K562 (cell line): ENCODE data around the gene TIA1. TPM values are rescaled to one million over a fixed set of nuclear protein-coding genes. Genes with fewer than 3 reads are reported as not detected.
A peak's percentile ranks its signal among the peaks of the same experiment; 100 is the strongest.

Experiments used
- ATAC-seq: fragments of 200-7000 bp; cut with Tn5 transposase; 3 replicates; pipeline ENCODE4 v1.9.1; 2020; ENCODE audit warnings: moderate library complexity
- BruUV-seq: library from RNA; stranded (reverse); fragments of 400-500 nt; replicated peaks from 2 replicates; lab custom pipeline; 2021; lab: Mats Ljungman, UMichigan
- CTCF ChIA-PET: fragments of 300-600 bp; formaldehyde crosslinking; extraction: SDS; loops from one replicate; lab custom pipeline; 2021; ENCODE audit warnings: low intra/inter-chr PET ratio; lab: Yijun Ruan, JAX
- POLR2A ChIA-PET: fragments of 300-600, 350-650 bp; sonication (Branson Sonifier 250); formaldehyde crosslinking; extraction: SDS; loops from one replicate; lab custom pipeline; 2021; ENCODE audit warnings: antibody characterized with exemption, inconsistent platforms; lab: Yijun Ruan, JAX
- DNase-seq, 4 experiments: peaks; one replicate each; pipeline versions ENCODE4 v3.0.0 to v3.0.0-alpha.2; 2011 to 2018; ENCODE audit warnings: low spot score in 3 of 4, mixed read lengths in 3 of 4; ENCODE audit errors: extremely low read depth in 1 of 4
- FAIRE-seq: peaks from 2 replicates; lab custom pipeline; 2011; peaks lifted over from hg19 to GRCh38; lab: Jason Lieb, UNC
- H2AFZ ChIP-seq: 2 replicates; pipeline ENCODE4 v1.6.0; 2011; ENCODE audit warnings: low read depth, low read length, control low read depth, inconsistent platforms
- H3K27ac ChIP-seq: fragments of 200-600 bp; 3 replicates; pipeline ENCODE4 v1.8.0; 2011; ENCODE audit warnings: low read depth, mild to moderate bottlenecking, control low read depth, inconsistent platforms, low read length, moderate library complexity, mixed read lengths; ENCODE audit errors: extremely low read depth
- H3K27me3 ChIP-seq, 2 experiments: fragments of 300-600 bp in 1 of 2; 2 replicates in 1 of 2; 3 replicates in 1 of 2; pipeline versions ENCODE4 v1.6.0 to v1.8.0; 2011; ENCODE audit warnings: inconsistent platforms in 2 of 2, low read length in 2 of 2, mild to moderate bottlenecking in 1 of 2, mixed read lengths in 1 of 2, moderate library complexity in 1 of 2; ENCODE audit not compliant: control insufficient read depth in 2 of 2, insufficient read depth in 2 of 2
- H3K36me3 ChIP-seq: fragments of 300-600 bp; 3 replicates; pipeline ENCODE4 v1.8.0; 2011; ENCODE audit warnings: mild to moderate bottlenecking, low read length, inconsistent platforms; ENCODE audit not compliant: control insufficient read depth, insufficient read depth
- H3K4me1 ChIP-seq, 2 experiments: fragments of 200-600 bp in 1 of 2; replicated peaks in 1 of 2; 2 replicates in 1 of 2; 3 replicates in 1 of 2; pipeline versions ENCODE4 v1.5.1 to v1.8.0; 2011; ENCODE audit warnings: inconsistent platforms in 2 of 2, low read length in 2 of 2, mild to moderate bottlenecking in 1 of 2, mixed read lengths in 1 of 2, moderate library complexity in 1 of 2; ENCODE audit not compliant: control insufficient read depth in 2 of 2, insufficient read depth in 2 of 2
- H3K4me2 ChIP-seq: 2 replicates; pipeline ENCODE4 v1.6.1; 2011; ENCODE audit warnings: low read length, control low read depth, inconsistent platforms, mixed read lengths; ENCODE audit not compliant: insufficient read depth
- H3K4me3 ChIP-seq: fragments of 200-600 bp; sonication (generic), shearing (Covaris generic); 2 replicates; pipeline ENCODE4 v1.5.1; 2016; ENCODE audit warnings: control low read depth, inconsistent platforms
- H3K79me2 ChIP-seq: fragments of 200-600 bp; 3 replicates; pipeline ENCODE4 v1.8.0; 2011; ENCODE audit warnings: low read length, inconsistent platforms; ENCODE audit not compliant: control insufficient read depth, insufficient read depth
- H3K9ac ChIP-seq, 2 experiments: 2 replicates each; pipeline versions ENCODE4 v1.6.0 to v1.6.1; 2011; ENCODE audit warnings: low read depth in 2 of 2, low read length in 2 of 2, control low read depth in 1 of 2, inconsistent platforms in 1 of 2, mild to moderate bottlenecking in 1 of 2, mixed read lengths in 1 of 2; ENCODE audit not compliant: insufficient read depth in 1 of 2
- H3K9me1 ChIP-seq: one replicate; pipeline ENCODE4 v1.6.0; 2011; ENCODE audit warnings: inconsistent platforms, mild to moderate bottlenecking, low read length, moderate library complexity; ENCODE audit not compliant: control insufficient read depth, insufficient read depth
- H3K9me3 ChIP-seq: replicated peaks from 2 replicates; pipeline ENCODE4 v1.5.1; 2011; ENCODE audit warnings: low read depth, low read length, inconsistent platforms; ENCODE audit not compliant: control insufficient read depth, insufficient read depth
- H4K20me1 ChIP-seq: replicated peaks from 2 replicates; pipeline ENCODE4 v1.6.1; 2011; ENCODE audit warnings: low read length, inconsistent platforms, mixed read lengths; ENCODE audit not compliant: control insufficient read depth, insufficient read depth
- MLLT1 ChIP-seq, 2 experiments: fragments of 450-650 bp; IDR thresholded peaks; 2 replicates each; pipeline ENCODE4 v1.6.1; 2016
- NFIC ChIP-seq: fragments of 450-650 bp; IDR thresholded peaks from 2 replicates; pipeline ENCODE4 v1.6.1; 2017; ENCODE audit warnings: mild to moderate bottlenecking, inconsistent platforms
- PATZ1 ChIP-seq: fragments of 250-450 bp; sonication (Bioruptor Pico); IDR thresholded peaks from 2 replicates; pipeline ENCODE4 v1.5.0; 2020; ENCODE audit warnings: mild to moderate bottlenecking, borderline replicate concordance
- PRPF4 ChIP-seq: fragments of 200-400 bp; formaldehyde crosslinking; IDR thresholded peaks from one replicate; pipeline ENCODE4 v1.6.1; 2017; ENCODE audit warnings: low read length, low read depth, mild to moderate bottlenecking; ENCODE audit not compliant: insufficient read depth, poor library complexity, severe bottlenecking
- SREBF1 ChIP-seq: fragments of 150-350 bp; IDR thresholded peaks from 2 replicates; pipeline ENCODE4 v1.6.1; 2014; ENCODE audit warnings: antibody characterized with exemption, low read depth, low read length, borderline replicate concordance
- THRAP3 ChIP-seq: fragments of 450-650 bp; IDR thresholded peaks from 2 replicates; pipeline ENCODE4 v1.6.1; 2016; ENCODE audit warnings: mild to moderate bottlenecking, inconsistent platforms, borderline replicate concordance
- ZBED1 ChIP-seq: IDR thresholded peaks from 2 replicates; pipeline ENCODE4 v1.6.1; 2014
- ZNF280A ChIP-seq: fragments of 450-650 bp; IDR thresholded peaks from 2 replicates; pipeline ENCODE4 v1.6.1; 2018; ENCODE audit warnings: mild to moderate bottlenecking, low read depth; ENCODE audit not compliant: partially characterized antibody
- ZNF57 ChIP-seq: fragments of 450-650 bp; formaldehyde crosslinking; IDR thresholded peaks from 2 replicates; pipeline ENCODE4 v1.4.0; 2020; ENCODE audit warnings: mild to moderate bottlenecking, moderate library complexity
- ZNF79 ChIP-seq: fragments of 250-450 bp; sonication (Bioruptor Pico); IDR thresholded peaks from 2 replicates; pipeline ENCODE4 v1.4.0; 2020; ENCODE audit warnings: low read depth, mild to moderate bottlenecking, moderate library complexity
- ZNF830 ChIP-seq: fragments of 250-450 bp; sonication (Bioruptor Pico); IDR thresholded peaks from 2 replicates; pipeline ENCODE4 v1.5.0; 2021; ENCODE audit warnings: mild to moderate bottlenecking
- WGBS: fragments of 100-300 bp; shearing (Covaris generic); methylation state at CpG from one replicate; pipeline ENCODE4 v1.1.6; 2016; ENCODE audit warnings: low coverage, mixed read lengths; ENCODE audit not compliant: insufficient coverage; ENCODE audit errors: missing lambda C conversion rate; 5-methylcytosine and 5-hydroxymethylcytosine counted together
- in situ Hi-C: fragments of 300-500 bp; cut with MboI; formaldehyde crosslinking; loops from 4 replicates; pipeline ENCODE4 v1.15.0; 2018; ENCODE audit warnings: inconsistent platforms, mixed read lengths
- intact Hi-C: fragments of 100-400 bp; cut with micrococcal nuclease; formaldehyde crosslinking; loops from 2 replicates; pipeline ENCODE4 v1.14.2; 2022
- polyA plus RNA-seq, 8 experiments: library from polyadenylated mRNA; depleted of rRNA in 4 of 8; stranded (reverse) in 5 of 8; unstranded in 3 of 8; fragments of >200 nt; fragmentation: Nextera tagmentation in 2 of 8; fragmentation: Illumina TruSeq in 1 of 8; extraction: Ambion mirVana in 2 of 8; extraction: Trizol in 1 of 8; gene quantifications; 2 replicates each; pipeline versions ENCODE4 v1.2.1 to v1.2.3, GENCODE V29; 2011 to 2014; ENCODE audit warnings: inconsistent platforms in 1 of 8, missing spikeins in 1 of 8
- total RNA-seq, 7 experiments: library from RNA; depleted of rRNA in 6 of 7; stranded (reverse); fragments of >200 nt in 6 of 7; fragmentation: Illumina TruSeq in 2 of 7; extraction: Trizol in 2 of 7; gene quantifications; 2 replicates each; pipeline versions ENCODE4 v1.2.1 to v1.2.3, GENCODE V29; 2011 to 2021; ENCODE audit warnings: low replicate concordance in 1 of 7

Gene TIA1
- total and polyA plus RNA-seq, 9 of the 15 experiments (the other 6 are each of a cell fraction or from before 2014, with no cell fraction given) = 25.3 to 129 (median 79.6) TPM

- TF ChIP-seq PRPF4 (peak; percentile 52), ZBED1 (no peak), NFIC (0 out of 2 replicates have a peak, but pooled peaks have one; percentile 8), ZNF79 (CRISPR knock-in tag) (no peak), SREBF1 (no peak), MLLT1 (IDR thresholded peaks at IDR 0.05) (peak in 1 of 2 experiments; percentile 91; a peak in 2 of 4 replicates), ZNF830 (no peak), ZNF280A (no peak), PATZ1 (no peak), ZNF57 (CRISPR knock-in tag) (no peak), THRAP3 (peak; percentile 96)
- FAIRE-seq (no peak), ATAC-seq (no peak), DNase-seq (no peak)
- ChIA-PET CTCF (no interaction called here), POLR2A (interaction anchor here (1.2 to 2.6 kb wide), 3 partner anchors 8 to 43 kb away, joined by 4 to 17 read pairs (median 10); partner anchors contain the start of genes PCYOX1 and SNRPG)
- Histone ChIP-seq H4K20me1 (no peaks in the 10 kb centered on the region), H3K79me2 (peaks cover 30% of the 10 kb centered on the region), H3K27ac (no peak overlapping the region), H3K9ac (no peak overlapping the region), H3K4me2 (no peak overlapping the region; the same call in 1 of the 2 replicates), H2AFZ (peak overlapping the region; percentile 91), H3K9me3 (no peaks in the 10 kb centered on the region), H3K27me3 (no peaks in the 10 kb centered on the region), H3K36me3 (peaks cover 3% of the 10 kb centered on the region; the same call in 2 of the 3 replicates), H3K4me3 (no peak overlapping the region), H3K9me1 (no peaks in the 10 kb centered on the region), H3K4me1 (peaks cover 3 to 18% of the 10 kb centered on the region in 2 experiments; a peak in 4 of 5 replicates)
- WGBS = 72% methylated on average over 16 of the region's 16 CpGs
- intact Hi-C loops = no loop called here
- in situ Hi-C loops = no loop called here
- no TSS peak for BruUV-seq
These were observed 2.0 kb upstream of the TIA1 start for GRCh38 chr2:70250434-70250833.
